NCI-H526 (cell line): ENCODE measurements around the gene ELP4.
A peak's percentile ranks its signal among the peaks of the same experiment; 100 is the strongest.

ENCODE experiments used
- DNase-seq, 2 experiments: peaks; one replicate each; lab custom pipeline; 2025; lab: John Stamatoyannopoulos, UW

Gene ELP4

GRCh38 chr11:31800398-31801265, 291.1 kb downstream of the ELP4 start:
- DNase-seq = no peak

- no peak for DNase-seq
These were observed 291.7 kb downstream of the ELP4 start for GRCh38 chr11:31801298-31801702.

- no peak for DNase-seq
These were observed 292.5 kb downstream of the ELP4 start for GRCh38 chr11:31802000-31802551.

- DNase-seq = no peak
These were observed 293.0 kb downstream of the ELP4 start for GRCh38 chr11:31802609-31802989.

GRCh38 chr11:31802990-31803812, 293.6 kb downstream of the ELP4 start:
- DNase-seq = no peak

- no peak for DNase-seq
These were observed 294.3 kb downstream of the ELP4 start for GRCh38 chr11:31803813-31804311.

- DNase-seq = no peak
These were observed 294.9 kb downstream of the ELP4 start for GRCh38 chr11:31804312-31805036.

GRCh38 chr11:31805037-31805628, 295.6 kb downstream of the ELP4 start:
- DNase-seq = no peak

- DNase-seq = no peak
These were observed 296.1 kb downstream of the ELP4 start for GRCh38 chr11:31805629-31806185.

- no peak for DNase-seq
These were observed 296.8 kb downstream of the ELP4 start for GRCh38 chr11:31806186-31806927.

GRCh38 chr11:31806928-31807798, 297.6 kb downstream of the ELP4 start:
- no peak for DNase-seq

- no peak for DNase-seq
These were observed 298.5 kb downstream of the ELP4 start for GRCh38 chr11:31807799-31808667.

GRCh38 chr11:31808721-31809540, 299.4 kb downstream of the ELP4 start:
- DNase-seq = no peak

GRCh38 chr11:31809541-31809856, 299.9 kb downstream of the ELP4 start:
- no peak for DNase-seq

GRCh38 chr11:31809857-31810778, 300.6 kb downstream of the ELP4 start:
- DNase-seq = peak; percentile 65 to 87

- peak; percentile 97 to 99 for DNase-seq
These were observed 301.4 kb downstream of the ELP4 start, which contains the start of gene PAX6 for GRCh38 chr11:31810779-31811647. PAX6 (minus strand) TSS chr11:31811322; CDS start chr11:31806411, 4,911 bp downstream.
